ENCODE results near the gene ERICH6. TPM values are rescaled to one million over a fixed set of nuclear protein-coding genes. Genes with fewer than 3 reads are reported as not detected.

The ERICH6 gene
- total RNA-seq, 3 donors from 2014 or later (not counting 1 experiment from before 2014, with no cell fraction given): 0.35 to 3.7 (median 3.6) TPM

DNA sequence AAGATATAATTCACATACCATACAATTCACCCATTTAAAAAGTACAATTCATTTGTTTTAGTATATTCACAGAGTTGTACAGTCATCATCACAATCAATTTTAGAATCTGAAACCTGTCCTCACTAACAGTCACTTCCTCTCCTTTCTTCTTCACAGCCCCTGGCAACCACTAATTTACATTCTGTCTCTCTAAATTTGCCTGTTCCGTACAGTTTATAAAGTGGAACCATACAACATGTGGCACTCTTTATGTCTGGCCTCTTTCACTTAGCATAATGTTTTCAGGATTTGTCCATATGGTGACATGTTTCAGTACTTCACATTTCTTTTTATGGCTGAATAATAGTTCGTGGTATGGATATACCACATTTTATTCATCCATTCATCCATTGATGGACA lies 22.7 kb downstream of the ERICH6 start:
- no peaks in the 10 kb centered on the region for H3K27me3 Mint-ChIP-seq (ENCODE audit: low read depth in 2 of 2)
- Histone ChIP-seq H3K4me3 (ENCODE audit: low read length) (no peak overlapping the region), H3K4me1 (ENCODE audit: control insufficient read depth, insufficient read depth, low read length) (no peaks in the 10 kb centered on the region), H3K36me3 (ENCODE audit: control insufficient read depth, insufficient read depth, low read length) (no peaks in the 10 kb centered on the region), H3K9me3 (ENCODE audit: control insufficient read depth, insufficient read depth, low read length) (no peaks in the 10 kb centered on the region), H3K27me3 (ENCODE audit: control insufficient read depth, insufficient read depth, low read length) (no peaks in the 10 kb centered on the region), H3K27ac (ENCODE audit: low read length) (no peak overlapping the region)
- ATAC-seq (peak in 1 of 3 donors; percentile 49), DNase-seq (peak in 1 of 2 donors; percentile 18)
- TF ChIP-seq CTCF (IDR thresholded peaks at IDR 0.05): no peak
- peaks cover 5% of the 10 kb centered on the region in 2 donors for H3K4me1 Mint-ChIP-seq
- H3K36me3 Mint-ChIP-seq: peaks cover 5% of the 10 kb centered on the region
- H3K4me3 Mint-ChIP-seq: no peak overlapping the region
- H3K27ac Mint-ChIP-seq: no peak overlapping the region
- WGBS (ENCODE audit: insufficient coverage): 8% methylated on average over 1 of the region's 2 CpGs
- intact Hi-C loops (cut with micrococcal nuclease): no loop called here
- peaks cover under 1 to 4% of the 10 kb centered on the region in 2 donors for H3K9me3 Mint-ChIP-seq

DNA sequence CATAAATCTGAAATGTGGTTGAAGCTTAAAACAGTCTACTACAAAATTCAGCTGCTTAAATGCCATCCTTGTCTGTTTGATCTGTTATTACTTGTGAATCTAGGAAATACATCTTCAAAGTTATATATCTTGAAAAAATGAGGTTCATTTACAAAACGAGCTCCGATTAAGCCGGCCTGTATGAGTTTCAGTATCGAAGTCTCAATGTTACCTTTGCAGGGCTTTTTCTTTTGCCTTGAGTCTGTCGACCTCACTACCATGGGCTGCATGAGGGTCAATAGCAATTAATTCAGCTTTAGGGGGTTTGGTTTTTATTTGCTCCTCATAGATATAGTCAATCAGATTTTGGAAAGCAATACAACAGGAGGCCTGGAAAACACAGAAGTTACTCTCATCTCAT lies 23.2 kb downstream of the ERICH6 start:
- ATAC-seq (no peak), DNase-seq (no peak)
- Histone ChIP-seq H3K27me3 (ENCODE audit: control insufficient read depth, insufficient read depth, low read length) (no peaks in the 10 kb centered on the region), H3K36me3 (ENCODE audit: control insufficient read depth, insufficient read depth, low read length) (no peaks in the 10 kb centered on the region), H3K4me1 (ENCODE audit: control insufficient read depth, insufficient read depth, low read length) (no peaks in the 10 kb centered on the region), H3K4me3 (ENCODE audit: low read length) (no peak overlapping the region), H3K27ac (ENCODE audit: low read length) (no peak overlapping the region), H3K9me3 (ENCODE audit: control insufficient read depth, insufficient read depth, low read length) (peaks cover under 1% of the 10 kb centered on the region)
- no peak overlapping the region for H3K4me3 Mint-ChIP-seq
- WGBS (ENCODE audit: insufficient coverage): 92% methylated on average over 5 of the region's 5 CpGs
- H3K36me3 Mint-ChIP-seq: peaks cover 10% of the 10 kb centered on the region
- intact Hi-C loops (cut with micrococcal nuclease): no loop called here
- peaks cover 5% of the 10 kb centered on the region in 2 donors for H3K4me1 Mint-ChIP-seq
- no peak overlapping the region for H3K27ac Mint-ChIP-seq
- H3K9me3 Mint-ChIP-seq: peaks cover 4 to 9% of the 10 kb centered on the region in 2 donors
- H3K27me3 Mint-ChIP-seq (ENCODE audit: low read depth in 2 of 2): no peaks in the 10 kb centered on the region
- TF ChIP-seq CTCF (IDR thresholded peaks at IDR 0.05): no peak

DNA sequence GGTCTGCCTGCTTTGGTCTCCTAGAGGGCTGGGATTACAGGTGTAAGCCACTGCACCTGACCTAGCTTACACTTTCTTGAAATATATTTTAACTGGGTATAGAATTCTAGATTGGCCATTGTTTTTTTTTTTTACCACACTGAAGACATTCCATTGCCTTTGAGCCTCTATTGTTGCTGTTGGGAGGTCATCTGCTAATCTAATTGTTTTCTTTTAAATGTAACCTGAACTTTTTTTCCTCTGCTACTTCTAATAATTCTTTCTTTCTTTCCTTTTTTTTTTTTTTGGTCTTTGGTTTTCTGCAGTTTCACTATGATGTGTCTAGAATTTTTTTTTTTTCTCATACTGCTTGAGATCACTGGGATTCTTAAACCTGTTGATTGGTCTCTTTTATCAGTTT lies 28.1 kb downstream of the ERICH6 start:
- no peaks in the 10 kb centered on the region for H3K36me3 ChIP-seq (ENCODE audit: control insufficient read depth, insufficient read depth, low read length)
- no peaks in the 10 kb centered on the region for H3K4me1 ChIP-seq (ENCODE audit: control insufficient read depth, insufficient read depth, low read length)
- Mint-ChIP-seq H3K27me3 (ENCODE audit: low read depth in 2 of 2) (peaks cover 0 to 2% of the 10 kb centered on the region in 2 donors), H3K27ac (no peak overlapping the region), H3K9me3 (peaks cover 4 to 9% of the 10 kb centered on the region in 2 donors), H3K4me1 (no peaks in the 10 kb centered on the region), H3K4me3 (no peak overlapping the region), H3K36me3 (peaks cover 13% of the 10 kb centered on the region)
- H3K27ac ChIP-seq (ENCODE audit: low read length): no peak overlapping the region
- intact Hi-C loops (cut with micrococcal nuclease): no loop called here
- peaks cover 5% of the 10 kb centered on the region for H3K9me3 ChIP-seq (ENCODE audit: control insufficient read depth, insufficient read depth, low read length)
- DNase-seq (no peak), ATAC-seq (no peak)
- TF ChIP-seq CTCF (IDR thresholded peaks at IDR 0.05): no peak
- no peak overlapping the region for H3K4me3 ChIP-seq (ENCODE audit: low read length)
- no peaks in the 10 kb centered on the region for H3K27me3 ChIP-seq (ENCODE audit: control insufficient read depth, insufficient read depth, low read length)

- 100% methylated on average over 2 of the region's 3 CpGs for WGBS (ENCODE audit: insufficient coverage)
- Histone ChIP-seq H3K4me1 (ENCODE audit: control insufficient read depth, insufficient read depth, low read length) (no peaks in the 10 kb centered on the region), H3K4me3 (ENCODE audit: low read length) (no peak overlapping the region), H3K36me3 (ENCODE audit: control insufficient read depth, insufficient read depth, low read length) (no peaks in the 10 kb centered on the region), H3K27ac (ENCODE audit: low read length) (no peak overlapping the region), H3K27me3 (ENCODE audit: control insufficient read depth, insufficient read depth, low read length) (no peaks in the 10 kb centered on the region), H3K9me3 (ENCODE audit: control insufficient read depth, insufficient read depth, low read length) (peaks cover 5% of the 10 kb centered on the region)
- H3K27ac Mint-ChIP-seq: no peak overlapping the region
- H3K4me3 Mint-ChIP-seq: no peak overlapping the region
- peaks cover 13% of the 10 kb centered on the region for H3K36me3 Mint-ChIP-seq
- peaks cover 4 to 9% of the 10 kb centered on the region in 2 donors for H3K9me3 Mint-ChIP-seq
- DNase-seq: no peak
- H3K27me3 Mint-ChIP-seq (ENCODE audit: low read depth in 2 of 2): peaks cover 0 to 2% of the 10 kb centered on the region in 2 donors
- no peak for ATAC-seq
- TF ChIP-seq CTCF (IDR thresholded peaks at IDR 0.05): no peak
- intact Hi-C loops (cut with micrococcal nuclease): no loop called here
- H3K4me1 Mint-ChIP-seq: no peaks in the 10 kb centered on the region
Observed at GRCh38 chr3:150673966-150674365, 29.8 kb downstream of the ERICH6 start.

Data from natural killer cell (primary cell).